Spleen (tissue), 7 donors: Measurements from ENCODE around the gene RPL19.

Experiments
- CTCF ChIP-seq, 11 experiments: fragments of 200-600 bp in 7 of 11; fragments of 450-650 bp in 4 of 11; sonication (generic) in 4 of 11; IDR thresholded peaks in 8 of 11; conservative IDR thresholded peaks in 3 of 11; 1 replicate in 7 of 11; 2 replicates in 4 of 11; pipeline versions ENCODE4 v1.4.0 to v1.8.0; 2016 to 2021; ENCODE audit warnings: antibody characterized with exemption in 11 of 11, inconsistent platforms in 4 of 11, mild to moderate bottlenecking in 1 of 11
- POLR2A ChIP-seq, 3 donors: fragments of 450-650 bp; IDR thresholded peaks; one replicate each; pipeline ENCODE4 v1.5.1; 2017; ENCODE audit warnings: antibody characterized with exemption in 3 of 3, mild to moderate bottlenecking in 1 of 3
- POLR2AphosphoS5 ChIP-seq, 3 donors: sonication (generic); formaldehyde crosslinking; IDR thresholded peaks; one replicate each; pipeline ENCODE4 v1.5.1; 2017; ENCODE audit warnings: antibody characterized with exemption in 3 of 3
- donor health status: DM: no; HTN: no; CAD: no; lungs with moderate emphysema.
- donor health status: DM: no; HTN: no; CAD: no.
- donor health status: DM: no; HTN: no; CAD: no.

- TF ChIP-seq CTCF (IDR thresholded peaks at IDR 0.05 in 8 of 11, conservative IDR thresholded peaks at IDR 0.05 in 3 of 11) (no peak), POLR2AphosphoS5 (IDR thresholded peaks at IDR 0.05) (no peak), POLR2A (IDR thresholded peaks at IDR 0.05) (no peak)
Measured at GRCh38 chr17:39246274-39246673, 46.2 kb downstream of the RPL19 start.
